Adipose tissue (tissue), 3 donors: ENCODE measurements around the gene SAP25. TPM values are rescaled to one million over a fixed set of nuclear protein-coding genes. Genes with fewer than 3 reads are reported as not detected.
"Not testable (repeated sequence)": the region's sequence is repeated elsewhere in the genome, so short reads cannot be mapped to it uniquely, and the experiment has no call there.

ENCODE experiments used
- H3K27ac ChIP-seq: one replicate; pipeline ENCODE4 v1.5.1; 2013; ENCODE audit warnings: low read depth, low read length
- whole genome bisulfite sequencing, 3 donors: extraction: QIAGEN DNeasy Blood & Tissue Kit; methylation state at CpG; one replicate each; pipeline ENCODE4 v1.1.7; 2013; 5-methylcytosine and 5-hydroxymethylcytosine counted together
- polyA plus RNA-seq, 3 donors: library from polyadenylated mRNA; stranded (reverse); fragments of 200-250 nt; gene quantifications; one replicate each; pipeline ENCODE4 v1.2.3, GENCODE V29; 2013
- donor health status: healthy with polysubstance abuse.
- donor health status: Bipolar disorder and iron deficiency.
- donor health status: healthy.

Gene SAP25
- polyA plus RNA-seq, 3 donors, result 2.5 to 4.3 (median 2.9) TPM

DNA sequence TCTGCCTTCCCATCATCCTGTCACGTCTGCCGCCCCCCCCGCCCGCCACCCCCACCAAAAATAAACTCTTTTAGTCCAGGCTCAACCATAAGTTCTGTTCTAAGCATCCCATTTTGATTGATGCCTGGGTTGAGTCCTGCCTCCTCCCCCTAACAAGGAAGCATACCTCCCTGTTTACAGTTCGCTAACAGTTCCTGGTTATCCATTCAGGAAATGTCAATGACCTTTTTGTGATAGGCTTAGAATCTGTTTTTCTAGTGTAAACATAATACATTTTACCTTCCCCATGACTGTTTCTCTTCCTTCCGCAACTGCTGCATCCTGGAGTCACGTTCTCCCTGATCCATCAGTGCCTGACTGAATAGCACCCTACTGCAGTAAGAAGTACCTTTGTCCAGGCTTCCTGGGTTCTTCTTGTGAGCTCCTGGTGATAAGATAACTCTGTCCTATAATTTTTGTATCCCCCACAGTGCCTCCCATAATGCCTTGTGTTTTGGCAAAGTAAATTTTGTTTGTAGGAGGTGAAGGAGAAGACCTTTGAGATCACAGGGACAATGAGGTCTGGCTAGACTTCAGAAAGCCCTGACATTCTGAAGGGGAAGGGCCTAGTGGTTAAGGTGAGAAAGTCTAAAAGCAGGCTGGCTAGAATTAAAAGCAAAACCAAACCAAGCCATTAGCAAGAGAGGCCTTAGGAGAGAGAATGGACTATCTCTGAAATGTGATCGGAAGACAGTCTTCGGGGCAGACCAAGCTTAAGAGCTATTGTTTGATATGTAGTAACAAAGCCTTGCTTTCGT lies 27.4 kb downstream of the SAP25 start:
- 34 to 56% (median 48%) methylated on average over 10 of the region's 10 CpGs for WGBS, 3 donors
- H3K27ac ChIP-seq, result peak overlapping the region; percentile 58

DNA sequence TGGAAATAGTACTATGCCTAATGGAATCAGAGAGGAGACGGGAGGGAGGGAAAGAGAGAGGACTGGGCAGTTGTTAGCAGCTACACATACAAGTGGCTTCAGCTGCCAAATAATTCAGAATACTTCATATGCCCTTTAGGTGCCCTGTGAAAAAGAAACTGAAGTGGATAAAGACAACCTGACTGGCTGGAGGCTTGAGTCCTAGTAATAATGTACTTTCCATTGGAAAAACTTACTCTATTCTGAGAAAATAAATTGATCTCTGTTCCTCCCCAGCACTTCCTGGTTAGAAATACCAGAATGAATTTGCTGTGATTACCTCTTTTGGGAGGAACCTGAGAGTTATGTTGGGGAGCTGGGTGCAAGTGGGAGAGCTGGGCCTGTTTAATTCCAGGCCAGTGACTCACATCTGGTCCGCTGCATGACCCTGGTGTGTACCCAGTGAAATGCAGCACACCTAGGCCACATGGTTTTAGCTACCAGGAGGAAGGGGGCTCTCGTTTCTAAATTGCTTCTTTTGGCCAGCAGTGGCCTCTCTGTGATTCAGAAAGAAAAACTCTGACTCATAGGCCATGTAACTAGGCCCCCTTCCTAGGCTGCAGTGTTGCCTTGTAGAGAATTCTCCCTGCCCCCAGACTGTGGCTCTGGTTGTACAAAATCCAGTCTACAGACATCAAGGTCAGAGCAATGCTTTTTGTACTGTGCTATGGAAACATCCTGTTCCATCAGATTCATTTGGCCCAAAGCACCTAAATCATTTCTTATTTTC lies 28.2 kb downstream of the SAP25 start:
- 16 to 45% (median 44%) methylated on average over 3 of the region's 3 CpGs for WGBS, 3 donors
- peak overlapping the region; percentile 58 for H3K27ac ChIP-seq

DNA sequence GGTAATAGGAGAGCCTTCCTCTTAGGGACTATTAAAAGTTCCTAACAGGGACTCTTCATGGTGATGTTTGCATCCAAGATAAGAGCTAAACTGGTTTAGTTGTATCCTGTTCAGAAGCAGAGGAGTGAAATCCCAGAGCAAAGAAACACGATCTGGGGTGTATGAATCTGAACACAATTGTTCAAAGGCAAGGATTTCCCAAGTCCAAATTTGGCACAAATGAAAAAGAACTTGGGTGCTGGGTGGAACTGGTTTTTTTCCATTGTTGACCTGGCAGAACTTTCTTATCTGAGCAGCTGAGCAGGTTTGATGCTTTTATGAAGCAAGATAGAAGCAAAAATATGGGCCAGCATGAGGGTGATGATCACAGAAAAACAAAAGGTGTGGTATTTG lies 28.7 kb downstream of the SAP25 start:
- H3K27ac ChIP-seq, result peak overlapping the region; percentile 4
- WGBS, 3 donors, result 5 to 46% (median 25%) methylated on average over 1 of the region's 1 CpG

DNA sequence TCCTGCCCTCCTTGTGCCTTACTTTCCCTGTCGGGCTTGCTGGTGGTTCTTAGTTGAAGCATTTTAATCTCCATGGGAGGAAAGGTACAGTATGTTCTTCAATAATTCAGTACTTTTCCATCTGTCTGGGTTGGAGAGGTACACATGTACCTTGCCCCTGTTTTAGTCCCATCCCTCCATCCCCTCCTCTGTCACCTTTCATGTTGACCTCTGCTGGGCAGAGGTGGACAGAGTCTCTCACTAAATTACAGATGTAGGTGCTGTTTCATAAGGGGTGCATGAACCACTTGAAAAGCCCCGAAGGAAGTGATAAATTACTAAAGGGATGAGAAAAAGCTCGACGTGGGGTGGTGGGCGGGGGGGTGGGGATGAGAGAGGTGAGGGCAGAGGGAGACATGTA lies 29.3 kb downstream of the SAP25 start:
- WGBS, 3 donors, result 23 to 46% (median 37%) methylated on average over 5 of the region's 5 CpGs
- H3K27ac ChIP-seq, result peak overlapping the region; percentile 4

DNA sequence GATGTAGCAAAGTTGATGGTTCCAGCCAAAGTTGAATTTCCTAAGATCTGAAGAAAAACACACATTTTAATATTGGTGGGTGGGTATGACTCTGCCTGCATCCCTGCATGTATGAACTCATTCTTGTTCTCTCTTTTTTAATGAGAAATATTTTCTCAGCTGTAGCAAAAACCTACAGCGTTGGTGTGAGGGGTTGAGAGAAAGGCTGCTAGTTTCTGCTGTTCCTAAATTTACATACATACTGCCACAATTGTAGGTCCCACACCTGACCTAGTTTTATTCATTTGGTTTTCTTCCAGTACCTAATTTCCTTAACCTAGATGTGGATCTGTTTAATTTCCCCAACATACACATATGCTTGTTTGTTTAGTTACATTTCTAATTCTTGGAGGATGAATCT lies 30.1 kb downstream of the SAP25 start:
- 57 to 86% (median 71%) methylated on average over 1 of the region's 1 CpG for WGBS, 3 donors
- H3K27ac ChIP-seq, result no peak overlapping the region

DNA sequence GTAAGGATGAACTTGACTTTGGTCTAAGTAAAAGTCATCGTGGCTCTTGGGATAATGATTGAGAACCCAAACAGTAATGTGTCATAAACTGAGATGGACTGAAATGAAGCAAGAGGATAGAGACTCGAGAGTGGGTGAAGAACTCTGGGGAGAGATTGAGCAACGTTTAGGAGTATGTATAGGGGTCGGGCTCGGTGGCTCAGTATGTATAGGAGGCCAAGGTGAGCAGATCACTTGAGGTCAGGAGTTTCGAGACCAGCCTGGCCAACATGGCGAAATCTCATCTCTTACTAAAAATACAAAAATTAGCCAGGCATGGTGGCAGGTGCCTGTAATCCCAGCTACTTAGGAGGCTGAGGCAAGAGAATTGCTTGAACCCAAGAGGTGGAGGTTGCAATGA lies 32.4 kb downstream of the SAP25 start:
- not testable (repeated sequence) for H3K27ac ChIP-seq
- 75 to 90% (median 80%) methylated on average over 7 of the region's 7 CpGs for WGBS, 3 donors

DNA sequence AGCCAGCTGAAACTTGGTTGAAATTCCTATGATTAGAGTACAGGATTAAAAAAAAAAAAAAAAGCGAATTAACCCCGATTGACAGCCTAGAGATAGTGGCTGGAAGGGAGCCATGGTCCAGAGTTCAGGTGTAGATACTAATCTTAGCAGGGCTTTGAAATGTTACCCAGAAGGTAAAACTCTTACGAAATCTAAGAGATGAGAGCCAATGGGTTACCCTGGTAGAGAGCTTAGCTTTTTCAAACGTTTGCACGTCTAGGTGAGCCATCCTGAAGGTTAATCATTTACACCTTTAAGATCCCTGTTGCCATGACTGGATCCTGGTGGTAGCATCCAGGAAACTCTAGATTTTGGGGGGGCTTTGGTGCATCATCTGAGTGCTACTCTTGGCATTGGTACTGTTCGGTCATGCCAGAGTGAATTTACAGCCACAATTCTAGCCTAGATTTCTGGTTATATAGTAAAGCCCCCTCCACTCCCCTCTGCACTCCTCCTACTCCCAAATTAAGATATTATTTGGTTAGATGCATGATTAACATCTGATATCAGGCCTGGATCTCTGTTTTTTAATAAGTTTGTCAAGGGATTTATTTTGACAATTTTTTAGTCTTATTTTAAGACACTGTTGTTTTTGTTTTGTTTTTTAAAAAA lies 33.5 kb downstream of the SAP25 start:
- 29 to 57% (median 55%) methylated on average over 5 to 6 of the region's 6 CpGs for WGBS, 3 donors
- H3K27ac ChIP-seq, result no peak overlapping the region

DNA sequence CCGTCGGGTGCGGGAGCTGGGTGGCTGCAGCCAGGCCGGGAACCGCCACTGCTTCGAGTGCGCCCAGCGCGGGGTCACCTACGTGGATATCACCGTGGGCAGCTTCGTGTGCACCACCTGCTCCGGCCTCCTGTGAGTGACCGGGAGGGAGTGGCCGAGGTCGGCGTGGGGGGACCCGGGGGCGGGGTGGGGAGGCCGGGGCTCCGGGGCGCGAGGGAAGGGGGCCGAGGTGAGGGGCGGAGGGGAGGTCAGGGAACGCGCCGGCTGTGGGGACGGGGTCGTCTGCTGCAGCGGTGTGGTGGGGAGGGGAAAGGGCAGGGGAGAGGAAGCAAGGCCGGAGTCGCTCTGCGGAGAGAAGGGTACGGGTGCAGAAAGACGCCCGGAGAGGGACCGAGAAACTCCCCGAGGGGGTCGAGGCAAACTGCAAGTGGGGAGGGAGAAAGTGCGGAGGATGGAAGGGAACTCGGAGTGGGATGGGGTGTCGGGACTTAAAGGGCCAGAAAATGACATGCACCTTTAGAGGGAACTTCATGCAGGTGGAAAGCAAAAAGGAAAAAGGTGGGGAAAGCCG lies 34.2 kb downstream of the SAP25 start:
- 0 to 1% (median 1%) methylated on average over 41 to 44 of the region's 44 CpGs for WGBS, 3 donors
- H3K27ac ChIP-seq, result no peak overlapping the region

DNA sequence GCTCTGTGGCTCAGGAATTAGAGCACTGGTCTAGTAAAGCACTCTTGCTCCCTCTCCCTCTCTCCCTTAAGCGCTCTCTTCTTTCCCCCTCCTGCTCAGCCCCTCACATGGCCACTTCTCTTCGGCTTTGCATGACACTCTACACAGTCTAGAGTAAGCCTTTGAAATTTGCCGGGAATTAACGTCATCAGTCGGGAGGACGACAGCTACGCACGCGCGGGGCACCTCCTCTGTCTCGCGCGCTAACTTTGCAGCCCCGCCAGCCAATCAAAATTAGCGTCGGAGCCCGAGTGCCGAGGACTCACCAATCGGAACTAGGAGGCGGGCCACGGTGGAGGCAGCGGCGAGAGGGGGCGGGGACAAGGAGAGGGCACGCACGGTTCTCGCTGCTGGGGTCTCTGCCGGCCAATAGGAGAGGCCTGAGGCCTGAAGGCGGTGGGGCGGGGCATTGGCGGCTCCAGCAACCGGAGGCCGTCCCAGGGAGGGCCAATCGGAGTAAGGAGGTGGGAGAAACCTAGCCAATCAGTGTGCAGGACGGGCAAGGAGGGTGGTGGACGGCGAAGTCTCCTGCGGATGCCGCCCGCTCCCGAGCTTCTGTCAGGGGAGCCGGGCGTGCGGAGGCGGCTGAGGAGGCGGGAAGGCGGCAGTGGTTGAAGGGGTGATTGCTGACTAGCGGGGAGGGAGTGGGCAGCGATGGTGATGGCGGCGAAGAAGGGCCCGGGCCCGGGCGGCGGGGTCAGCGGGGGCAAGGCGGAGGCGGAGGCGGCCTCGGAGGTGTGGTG lies 34.9 kb downstream of the SAP25 start, which contains the start of gene AGFG2:
AGFG2 (plus strand) TSS at position 550 of the 782 bp plus-strand sequence; CDS start at position 694, 144 bp downstream.
- H3K27ac ChIP-seq, result no peak within 1 kb of the TSS
- WGBS, 3 donors, result 0 to 1% (median 0%) methylated on average over 53 to 60 of the region's 60 CpGs

DNA sequence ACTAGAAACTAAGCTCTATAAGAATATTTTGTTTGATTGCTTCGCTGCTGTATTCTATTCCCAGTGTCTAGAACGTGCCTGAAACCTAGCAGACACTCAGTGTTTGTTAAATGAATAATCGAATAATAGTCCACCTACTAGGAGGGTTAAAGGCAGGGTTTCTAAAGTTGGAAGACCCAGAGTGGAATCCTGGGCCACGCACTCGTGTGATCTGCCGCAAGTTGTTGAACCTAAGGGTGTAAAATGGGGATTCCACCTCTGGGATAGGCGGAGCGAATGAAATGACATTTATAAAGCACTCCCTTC lies 35.4 kb downstream of the SAP25 start:
- WGBS, 3 donors, result 4 to 11% (median 8%) methylated on average over 8 of the region's 8 CpGs
- no peak overlapping the region for H3K27ac ChIP-seq

DNA sequence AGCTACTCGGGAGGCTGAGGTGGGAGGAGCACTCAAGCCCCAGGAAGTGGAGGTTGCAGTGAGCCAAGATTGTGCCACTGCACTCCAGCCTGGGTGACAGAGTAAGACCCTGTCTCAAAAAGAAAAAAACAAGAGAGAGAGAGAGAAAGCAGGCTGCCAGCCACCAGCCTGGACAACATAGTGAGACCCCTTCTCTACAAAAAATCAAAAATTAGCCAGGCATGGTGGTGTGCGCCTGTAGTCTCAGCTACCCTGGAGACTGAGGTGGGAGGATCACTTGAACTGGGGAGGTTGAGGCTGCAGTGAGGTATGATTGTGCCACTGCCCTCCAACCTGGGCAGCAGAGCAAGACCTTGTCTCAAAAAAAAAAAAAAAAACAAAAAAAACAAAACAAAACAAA lies 37.0 kb downstream of the SAP25 start:
- H3K27ac ChIP-seq, result not testable (repeated sequence)
- WGBS, 3 donors, result 80 to 95% (median 84%) methylated on average over 2 of the region's 2 CpGs

DNA sequence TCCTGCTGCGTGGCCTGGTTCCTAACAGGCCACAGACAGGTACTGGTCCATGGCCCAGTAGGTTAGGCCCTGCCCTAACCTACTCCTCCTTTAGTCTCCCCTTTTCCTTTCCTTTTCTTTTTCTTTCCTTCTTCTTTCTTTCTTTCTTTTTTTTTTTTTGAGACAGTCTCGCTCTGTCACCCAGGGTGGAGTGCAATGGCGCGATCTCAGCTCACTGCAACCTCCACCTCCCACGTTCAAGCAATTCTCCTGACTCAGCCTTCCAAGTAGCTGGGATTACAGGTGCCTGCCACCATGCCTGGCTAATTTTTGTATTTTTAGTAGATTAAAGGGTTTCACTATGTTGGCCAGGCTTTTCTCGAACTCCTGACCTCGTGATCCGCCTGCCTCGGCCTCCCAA lies 37.7 kb downstream of the SAP25 start:
- 87 to 94% (median 92%) methylated on average over 9 of the region's 9 CpGs for WGBS, 3 donors
- H3K27ac ChIP-seq, result not testable (repeated sequence)

DNA sequence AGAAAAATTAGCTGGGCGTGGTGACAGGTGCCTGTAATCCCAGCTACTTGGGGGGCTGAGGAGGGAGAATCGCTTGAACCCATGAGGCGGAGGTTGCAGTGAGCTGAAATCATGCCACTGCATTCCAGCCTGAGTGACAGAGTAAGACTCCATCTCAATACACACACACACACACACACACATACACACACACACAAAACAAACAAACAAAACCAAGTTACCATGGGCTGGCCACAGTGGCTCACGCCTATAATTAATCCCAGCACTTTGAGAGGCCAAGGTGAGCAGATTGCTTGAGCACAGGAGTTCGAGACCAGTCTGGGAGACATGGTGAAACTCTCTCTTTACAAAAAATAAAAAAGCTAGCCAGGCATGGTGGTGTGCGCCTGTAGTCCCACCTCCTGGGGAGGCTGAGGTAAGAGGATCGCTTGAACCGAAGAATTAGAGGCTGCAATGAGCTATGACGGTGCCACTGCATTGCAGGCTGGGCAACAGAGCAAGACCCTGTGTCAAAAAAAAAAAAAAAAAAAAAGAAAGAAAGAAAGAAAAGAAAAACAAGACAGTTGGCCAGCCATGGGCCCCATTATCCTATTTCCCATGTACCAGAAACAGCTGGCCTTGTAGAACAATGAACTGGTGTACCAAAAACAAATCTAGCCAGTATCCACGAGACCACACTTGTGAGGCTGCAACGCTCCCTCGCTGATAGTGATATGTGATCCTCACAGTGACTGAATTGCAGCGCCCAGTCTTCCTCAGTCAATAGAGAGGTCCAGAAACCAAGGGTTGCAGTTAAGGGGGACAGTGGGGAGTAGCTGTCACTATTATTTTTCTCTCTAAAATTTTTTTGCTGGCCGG lies 41.3 kb downstream of the SAP25 start:
- 88 to 93% (median 93%) methylated on average over 14 of the region's 14 CpGs for WGBS, 3 donors
- H3K27ac ChIP-seq, result no peak overlapping the region

DNA sequence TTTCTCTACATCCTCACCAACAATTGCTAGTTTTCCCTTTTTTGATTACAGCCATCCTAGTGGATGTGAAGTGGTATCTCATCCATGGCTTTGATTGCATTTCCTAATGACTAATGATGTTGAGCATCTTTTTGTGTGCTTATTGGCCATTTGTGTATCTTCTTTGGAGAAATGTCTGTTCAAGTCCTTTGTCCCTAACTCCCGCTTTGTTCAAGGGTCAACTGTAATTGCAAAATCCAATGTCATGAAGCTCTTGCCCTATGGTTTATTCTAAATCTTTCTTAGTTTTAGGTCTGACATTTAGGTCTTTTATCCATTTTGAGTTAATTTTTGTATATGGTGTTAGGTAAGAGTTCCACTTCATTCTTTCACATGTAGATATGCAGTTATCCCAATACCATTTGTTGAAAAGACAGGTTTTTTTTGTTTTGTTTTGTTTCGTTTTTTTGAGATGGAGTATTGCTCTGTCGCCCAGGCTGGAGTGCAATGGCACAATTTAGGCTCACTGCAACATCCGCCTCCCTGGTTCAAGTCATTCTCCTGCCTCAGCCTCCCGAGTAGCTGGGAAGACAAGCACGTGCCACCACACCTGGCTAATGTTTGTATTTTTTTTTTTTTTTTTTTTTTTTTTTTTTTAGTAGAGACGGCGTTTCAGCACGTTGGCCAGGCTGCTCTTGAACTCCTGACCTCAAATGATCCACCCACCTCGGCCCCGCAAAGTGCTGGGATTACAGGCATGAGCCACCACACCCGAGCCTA lies 45.4 kb downstream of the SAP25 start:
- H3K27ac ChIP-seq, result not testable (repeated sequence)
- WGBS, 3 donors, result 57 to 80% (median 74%) methylated on average over 12 of the region's 12 CpGs

DNA sequence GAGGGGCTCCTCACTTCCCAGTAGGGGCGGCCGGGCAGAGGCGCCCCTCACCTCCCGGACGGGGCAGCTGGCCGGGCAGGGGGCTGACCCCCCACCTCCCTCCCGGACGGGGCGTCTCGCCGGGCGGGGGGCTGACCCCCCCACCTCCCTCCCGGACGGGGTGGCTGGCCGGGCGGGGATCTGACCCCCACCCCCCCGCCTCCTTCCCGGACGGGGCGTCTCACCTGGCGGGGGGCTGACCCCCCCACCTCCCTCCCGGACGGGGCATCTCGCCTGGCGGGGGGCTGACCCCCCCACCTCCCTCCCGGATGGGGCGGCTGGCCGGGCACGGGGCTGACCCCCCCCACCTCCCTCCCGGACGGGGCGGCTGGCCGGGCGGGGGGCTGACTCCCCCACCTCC lies 50.5 kb downstream of the SAP25 start:
- WGBS, 3 donors, result 87 to 97% (median 93%) methylated on average over 12 to 31 of the region's 34 CpGs
- not testable (repeated sequence) for H3K27ac ChIP-seq
